Right hindlimb (tissue), 1 donor: ENCODE data around the gene SLC14A1.

Experiments used
- DNase-seq: peaks from one replicate; pipeline ENCODE4 v3.0.0-alpha.2; 2018

Gene SLC14A1

DNA sequence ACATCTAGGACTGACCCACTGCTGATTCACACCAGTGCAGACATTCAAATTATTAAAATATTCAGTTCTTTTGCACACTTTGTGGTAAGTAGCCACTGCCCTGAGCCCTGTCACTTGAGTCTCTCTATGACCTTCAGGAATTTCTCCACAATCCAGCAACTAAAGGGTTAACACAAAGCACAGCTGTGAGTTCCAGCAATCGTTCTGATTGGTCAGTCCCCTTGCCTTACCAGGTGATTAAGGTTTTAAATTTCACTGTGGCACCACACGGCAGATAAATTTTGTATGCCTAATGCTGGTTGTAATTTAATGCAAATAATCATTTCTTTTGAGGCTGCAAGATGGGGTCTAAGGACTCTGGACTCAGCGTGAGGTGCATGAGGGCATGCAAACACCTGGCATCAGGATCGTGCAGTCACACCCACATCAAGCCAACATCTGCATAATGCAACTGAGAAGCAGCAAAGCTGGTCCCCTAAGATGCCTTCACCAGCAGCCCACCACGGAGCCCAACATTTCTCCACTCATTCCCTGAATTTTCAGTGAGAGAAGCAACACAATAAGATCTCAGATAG lies 36.6 kb downstream of the SLC14A1 start:
- no peak for DNase-seq

DNA sequence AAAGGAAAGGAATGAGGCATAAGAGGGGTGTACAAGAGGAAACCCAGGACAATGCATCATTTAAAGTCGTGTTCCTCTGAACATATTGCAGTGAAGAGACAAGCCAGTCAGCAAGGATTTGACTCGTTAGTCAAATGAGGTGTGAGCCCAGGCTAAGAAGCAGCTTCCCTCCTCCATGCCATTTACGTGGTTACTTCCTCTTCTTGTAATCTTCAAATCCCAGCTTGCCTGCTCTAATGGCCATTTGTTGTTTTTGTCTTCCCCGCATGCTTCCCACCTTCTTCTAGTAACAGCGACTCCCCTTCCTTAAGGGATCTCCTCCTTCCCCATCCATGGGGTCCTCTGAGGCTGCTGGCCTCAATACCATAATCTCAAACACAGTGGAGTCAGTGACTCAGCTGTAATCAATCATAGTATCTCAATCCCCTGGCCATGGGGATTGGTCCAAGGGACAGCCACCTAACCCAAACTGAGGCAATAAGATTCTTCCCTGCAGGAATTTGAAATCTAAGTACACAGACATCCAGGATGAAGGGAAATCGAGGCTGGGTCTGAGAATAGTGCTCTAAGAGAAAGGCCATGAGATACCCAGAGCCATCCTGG lies 37.6 kb downstream of the SLC14A1 start:
- no peak for DNase-seq

DNA sequence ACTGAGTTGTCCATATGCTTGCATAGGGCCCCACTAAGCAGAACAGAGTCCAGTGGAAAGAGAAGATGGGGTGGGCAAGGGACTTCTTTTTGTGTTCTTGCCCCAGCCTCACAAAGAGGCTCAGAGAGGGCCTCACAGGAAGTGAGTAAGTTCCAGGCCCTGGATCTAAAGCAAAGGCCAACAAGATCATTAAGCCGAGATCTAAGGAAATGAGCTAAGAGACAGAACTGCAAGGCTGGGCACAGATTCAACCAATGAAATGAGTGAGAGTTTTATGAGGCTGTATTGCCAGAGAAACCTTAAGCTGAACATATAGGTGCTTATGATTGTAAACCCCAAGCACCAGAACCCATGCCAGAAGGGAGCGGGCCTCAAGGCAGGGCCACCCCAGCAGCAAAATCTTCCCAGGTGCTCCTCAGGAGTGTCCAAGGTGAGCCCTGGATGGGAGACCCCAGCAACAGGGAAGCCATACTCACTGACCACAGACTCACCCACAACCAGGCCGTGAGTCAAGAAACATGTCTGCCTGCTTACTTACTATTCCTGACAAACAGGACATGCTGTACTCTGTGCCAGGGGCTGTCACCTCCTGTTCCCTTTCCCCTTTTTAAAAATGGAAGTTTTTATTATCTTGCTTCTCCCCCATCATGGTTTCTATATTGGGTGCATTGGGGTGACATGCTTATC lies 40.2 kb downstream of the SLC14A1 start:
- no peak for DNase-seq

DNA sequence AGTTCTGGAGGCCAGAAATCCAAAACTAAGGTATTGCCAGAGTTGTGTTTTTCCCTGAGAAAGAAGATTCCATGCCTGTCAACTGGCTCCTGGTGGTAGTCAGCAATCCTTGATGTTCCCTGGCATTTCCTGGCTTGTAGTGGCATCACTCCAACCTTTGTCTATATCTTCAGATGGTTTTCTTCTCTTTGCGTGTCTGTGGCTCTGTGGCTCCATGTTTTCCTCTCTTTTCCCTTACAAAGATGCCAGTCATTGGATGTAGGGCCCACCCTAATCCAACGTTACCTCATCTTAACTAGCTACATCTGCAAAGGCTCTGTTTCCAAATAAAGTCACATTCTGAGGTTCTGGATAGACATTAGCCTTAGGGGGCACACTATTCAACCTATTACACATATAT lies 41.8 kb downstream of the SLC14A1 start:
- DNase-seq: no peak

DNA sequence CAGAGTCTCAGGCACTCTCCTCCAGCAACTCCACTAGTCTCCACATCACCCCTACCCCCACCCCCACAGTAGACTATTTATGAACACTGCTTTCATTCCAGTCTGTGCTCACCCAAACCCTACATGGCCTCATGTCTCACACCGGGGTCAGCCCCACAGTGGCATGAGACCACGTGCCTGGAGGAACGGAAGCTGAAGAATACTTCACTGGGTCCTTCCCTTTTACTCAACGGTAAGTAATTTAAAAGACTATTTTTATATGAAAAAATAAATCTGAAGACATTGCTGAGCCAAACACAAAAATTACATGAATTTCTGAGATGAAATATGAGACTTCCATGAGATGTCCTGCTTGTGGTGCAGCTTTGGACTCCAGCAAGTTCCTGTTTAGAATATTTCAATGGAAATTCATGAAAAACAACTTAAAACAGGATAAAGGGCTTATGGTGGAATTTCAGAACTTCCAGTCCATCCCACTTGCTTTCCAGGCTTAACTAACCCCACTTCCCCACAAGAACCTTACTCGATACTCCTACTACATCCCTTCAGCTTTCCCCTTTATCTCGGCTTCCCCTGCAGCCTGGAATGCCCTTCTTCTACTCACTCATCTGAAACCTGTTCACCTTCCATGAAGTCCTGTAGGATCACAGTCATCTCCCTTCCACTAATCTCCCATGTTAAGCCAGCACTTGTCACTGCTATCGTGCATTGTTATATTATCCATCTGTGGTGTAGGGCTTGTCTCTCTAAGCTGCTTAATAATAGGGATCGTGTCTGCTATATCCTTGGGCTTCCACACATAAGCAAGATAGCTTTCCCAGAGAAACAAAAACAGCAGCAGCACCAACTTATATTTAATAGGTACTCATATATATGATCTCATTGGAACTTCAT lies 47.9 kb downstream of the SLC14A1 start:
- DNase-seq: no peak

DNA sequence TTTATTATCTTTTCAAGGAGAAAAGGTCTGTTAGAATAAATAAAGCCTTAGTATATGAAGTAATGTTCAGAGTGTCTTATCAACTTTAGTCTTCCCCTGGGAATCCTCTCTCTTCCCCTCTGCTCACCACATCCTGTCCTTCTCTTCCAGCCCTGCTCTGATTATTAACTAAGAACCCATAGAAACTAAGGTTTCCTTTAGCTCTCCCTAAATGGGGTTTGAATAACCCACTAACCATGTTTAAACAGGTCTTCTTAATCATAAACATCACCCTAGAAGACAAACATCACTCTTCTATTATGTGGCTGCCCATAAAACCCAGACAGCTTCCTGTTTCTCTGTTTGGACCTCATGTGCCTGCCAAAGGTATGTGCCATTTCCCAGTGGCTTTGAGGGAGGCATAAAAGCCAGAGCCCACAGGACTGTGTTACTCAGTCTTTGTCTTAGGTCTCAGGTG lies 50.1 kb downstream of the SLC14A1 start:
- no peak for DNase-seq

DNA sequence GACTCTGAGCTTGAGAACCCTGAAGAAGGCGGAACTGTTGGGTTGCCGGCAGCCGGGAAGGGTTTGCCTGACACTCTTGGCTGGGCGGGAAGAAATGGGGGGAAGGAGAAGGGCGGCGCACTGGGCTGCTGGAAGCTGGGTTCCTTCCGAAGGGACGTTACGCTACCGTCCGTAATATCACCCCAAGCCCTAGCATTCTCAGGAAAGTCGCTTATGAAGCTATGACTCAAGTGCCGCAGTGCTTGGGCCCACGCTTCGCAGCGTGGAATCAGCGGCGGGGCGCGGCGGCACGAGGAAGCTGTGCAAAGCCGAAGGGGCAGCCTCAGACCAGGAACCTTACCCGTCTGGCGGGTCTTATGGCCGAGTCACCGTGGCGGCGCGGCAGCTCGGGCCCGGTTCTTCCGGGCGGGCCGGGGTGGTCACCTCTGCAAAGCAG lies 51.3 kb downstream of the SLC14A1 start:
- DNase-seq: peak; percentile 87

DNA sequence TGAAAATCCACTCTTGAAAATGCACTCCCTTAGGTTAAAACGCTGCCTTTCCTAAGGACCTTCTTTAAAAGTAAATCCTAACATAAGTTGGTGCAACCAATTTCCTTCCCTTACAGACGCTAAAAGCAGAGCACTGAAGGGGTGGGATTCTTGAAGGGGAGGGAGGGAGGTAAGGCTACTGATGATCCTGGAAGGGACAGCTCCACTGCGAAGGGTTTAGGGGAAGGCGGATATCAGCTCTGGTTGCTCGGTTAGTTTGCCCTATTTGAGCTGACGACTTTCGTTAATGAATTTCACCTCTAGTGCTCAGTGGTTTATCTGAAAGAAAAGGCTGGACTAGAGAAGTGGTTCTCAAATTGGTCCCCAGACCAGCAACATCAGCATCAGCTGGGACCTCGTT lies 51.8 kb downstream of the SLC14A1 start:
- peak; percentile 18 for DNase-seq

DNA sequence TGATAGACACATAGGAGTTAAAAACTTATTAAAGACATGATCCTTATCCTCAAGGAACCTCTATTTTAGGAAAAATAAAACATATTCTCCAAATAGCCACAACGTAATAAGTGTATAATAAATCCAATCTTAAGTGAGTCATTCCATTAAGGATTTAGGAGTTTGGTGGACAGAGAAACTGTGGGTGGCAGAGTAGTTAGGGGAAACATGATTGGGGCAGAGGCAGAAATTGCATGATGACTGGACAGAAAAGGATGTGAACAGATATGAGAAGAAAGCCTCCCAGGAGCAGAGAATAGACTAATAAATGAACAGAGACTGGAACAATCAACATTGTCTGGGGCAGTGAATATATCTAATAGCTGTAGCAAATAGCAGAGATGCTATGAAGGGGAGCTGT lies 53.4 kb downstream of the SLC14A1 start:
- no peak for DNase-seq

DNA sequence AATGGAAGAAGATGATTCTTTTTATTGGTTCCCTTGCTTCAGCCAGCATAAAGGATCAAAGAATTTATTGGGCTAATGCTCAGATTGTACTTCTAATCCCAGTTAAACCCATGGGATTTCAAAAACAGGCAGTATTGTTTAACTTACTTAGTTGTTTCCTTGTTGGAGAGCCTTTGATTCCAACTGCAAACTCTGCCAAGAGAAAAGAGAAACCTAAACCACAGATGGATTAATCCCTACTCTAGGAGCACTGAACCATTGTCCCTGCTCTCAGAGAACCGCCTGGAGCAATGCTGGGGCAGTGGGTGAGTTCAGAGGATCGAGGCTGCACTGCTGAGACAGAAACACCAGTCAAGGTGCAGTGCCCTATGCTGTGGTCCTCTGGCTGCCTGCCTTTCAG lies 56.6 kb downstream of the SLC14A1 start:
- no peak for DNase-seq

DNA sequence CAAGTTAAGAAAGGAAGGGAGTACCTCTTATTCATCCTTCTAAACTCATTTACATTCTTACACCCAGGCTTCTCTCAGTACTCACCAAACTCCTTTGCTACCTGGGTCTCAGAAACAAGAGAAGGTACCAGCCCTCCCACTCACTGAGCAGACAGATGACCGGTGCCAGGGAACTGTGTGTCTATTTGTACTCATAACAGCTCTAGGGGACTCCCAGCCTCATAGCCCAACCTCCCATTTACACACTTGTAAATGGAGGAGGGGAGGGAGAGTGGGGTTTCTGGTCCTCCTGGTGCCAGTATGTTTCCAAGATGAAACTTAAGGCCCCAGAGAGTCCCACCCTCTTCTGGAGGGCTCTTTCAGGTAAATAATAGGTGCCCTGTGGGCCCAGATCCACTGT lies 58.7 kb downstream of the SLC14A1 start:
- no peak for DNase-seq

DNA sequence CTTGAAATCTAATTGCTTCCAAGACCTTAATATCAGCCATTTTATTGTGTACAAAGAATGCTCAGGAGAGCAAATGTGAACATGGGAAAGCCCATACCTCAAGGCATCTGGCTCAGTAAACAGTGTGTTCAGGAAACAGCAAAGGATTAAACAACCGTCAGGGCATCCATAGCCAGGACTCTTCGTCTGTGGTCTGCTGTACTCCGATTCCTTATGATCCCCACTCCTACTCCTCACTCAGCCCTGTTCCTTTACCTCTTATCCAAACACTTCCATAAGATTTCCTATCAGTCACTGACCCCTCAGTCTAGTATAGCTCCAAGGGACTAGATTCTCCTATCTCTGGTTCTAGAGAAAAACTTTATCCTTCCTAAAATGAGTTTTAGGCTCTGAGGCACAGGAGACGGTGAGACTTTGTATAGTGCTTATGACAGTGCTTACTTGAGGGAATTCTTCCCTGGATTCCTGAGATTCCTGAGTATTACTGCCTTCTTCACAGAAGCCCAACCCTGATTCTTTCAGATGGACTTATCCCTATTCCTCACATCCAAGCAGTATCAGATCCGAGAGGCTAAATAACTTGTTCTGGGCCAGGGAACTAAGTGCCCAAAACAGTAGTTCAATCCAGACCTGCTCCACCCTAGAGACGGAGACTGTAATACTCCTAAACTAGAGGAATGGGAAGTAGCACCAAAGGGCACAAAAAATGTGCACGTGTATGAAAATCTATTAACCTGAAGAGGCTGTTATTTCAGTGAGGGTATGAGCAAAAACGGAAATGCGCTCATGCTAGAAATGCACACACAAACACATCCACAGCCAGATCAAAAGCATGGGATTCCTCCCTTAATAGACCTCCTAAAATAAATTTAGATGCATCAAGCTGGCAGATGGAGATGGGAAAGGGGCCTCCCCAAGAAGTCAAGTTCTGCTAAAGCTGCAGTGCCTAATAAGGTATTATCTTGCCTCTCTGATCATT lies 59.4 kb downstream of the SLC14A1 start:
- no peak for DNase-seq

DNA sequence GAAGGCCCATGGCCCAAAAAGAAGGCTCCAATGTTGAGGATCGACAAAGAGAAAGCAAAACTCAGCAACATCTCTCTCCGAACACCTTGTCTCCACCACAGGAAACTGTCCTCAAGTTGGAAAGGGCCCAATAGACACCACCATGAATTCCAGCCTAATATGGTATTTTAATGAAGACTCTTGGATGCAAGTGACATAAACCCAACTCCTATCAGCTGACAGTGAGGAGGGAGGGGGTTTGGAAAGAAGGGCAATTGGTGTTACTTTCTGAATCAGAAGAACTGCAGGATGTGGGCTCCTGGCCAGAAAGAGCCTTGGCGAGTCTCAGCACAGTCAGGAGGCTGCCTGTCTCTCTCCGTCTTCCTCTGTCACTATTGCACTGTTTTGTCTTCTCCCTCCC lies 61.2 kb downstream of the SLC14A1 start:
- no peak for DNase-seq

DNA sequence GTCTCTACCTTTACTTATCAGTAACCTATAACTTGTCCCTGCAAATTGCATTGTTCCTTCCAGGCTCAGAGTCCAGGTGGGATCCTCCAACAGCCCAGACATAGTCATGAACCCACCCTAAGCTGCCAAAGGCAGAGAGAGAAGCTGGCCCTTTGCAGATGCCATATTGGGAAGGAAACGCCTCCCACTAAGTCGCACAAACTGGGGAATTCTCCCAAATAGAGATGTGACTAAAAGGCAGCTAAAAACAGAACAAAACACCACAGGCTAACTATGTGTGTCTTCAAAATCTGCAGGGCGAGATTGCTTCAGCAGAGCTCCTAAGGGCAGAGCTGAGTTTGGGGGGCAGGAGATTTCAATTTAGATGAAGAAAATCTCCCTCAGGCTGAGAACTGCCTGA lies 63.0 kb downstream of the SLC14A1 start:
- no peak for DNase-seq

DNA sequence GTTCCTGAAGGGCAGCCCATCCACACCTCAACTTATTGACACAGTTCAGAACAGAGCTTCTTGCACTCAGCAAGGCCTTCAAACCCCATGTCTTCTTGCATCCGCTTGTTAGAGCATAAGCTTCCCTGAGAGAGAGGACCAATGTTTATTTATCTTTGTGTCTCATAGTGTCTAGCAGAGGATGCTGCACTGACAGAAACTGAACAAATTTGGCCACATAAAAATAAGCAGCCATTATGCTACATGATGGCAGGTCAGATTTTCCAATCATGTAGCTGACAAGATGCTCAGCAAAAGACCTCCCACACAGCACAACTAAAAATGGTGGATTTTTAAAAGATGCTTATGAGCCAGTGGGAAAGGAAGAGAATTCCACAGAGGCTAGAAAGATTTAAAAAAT lies 63.4 kb downstream of the SLC14A1 start:
- DNase-seq: no peak

DNA sequence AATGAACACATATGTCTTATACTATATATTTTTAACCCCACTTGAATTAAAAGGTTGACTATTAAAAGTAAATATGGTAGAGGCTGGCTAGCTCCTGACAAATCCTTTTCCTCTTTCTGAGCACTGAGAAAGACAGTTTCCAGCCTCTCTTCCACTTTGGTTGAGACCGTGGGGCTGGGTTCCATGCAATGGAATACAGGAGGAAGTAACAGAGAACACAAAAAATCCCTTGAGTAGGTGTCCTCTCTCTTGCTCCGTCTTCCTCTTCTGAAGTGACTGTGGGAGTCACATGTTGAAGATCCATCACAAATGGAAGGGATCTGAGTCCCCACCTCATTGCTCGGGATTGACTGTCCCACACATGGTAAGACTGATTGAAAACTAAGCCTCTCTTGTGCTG lies 64.9 kb downstream of the SLC14A1 start:
- no peak for DNase-seq

DNA sequence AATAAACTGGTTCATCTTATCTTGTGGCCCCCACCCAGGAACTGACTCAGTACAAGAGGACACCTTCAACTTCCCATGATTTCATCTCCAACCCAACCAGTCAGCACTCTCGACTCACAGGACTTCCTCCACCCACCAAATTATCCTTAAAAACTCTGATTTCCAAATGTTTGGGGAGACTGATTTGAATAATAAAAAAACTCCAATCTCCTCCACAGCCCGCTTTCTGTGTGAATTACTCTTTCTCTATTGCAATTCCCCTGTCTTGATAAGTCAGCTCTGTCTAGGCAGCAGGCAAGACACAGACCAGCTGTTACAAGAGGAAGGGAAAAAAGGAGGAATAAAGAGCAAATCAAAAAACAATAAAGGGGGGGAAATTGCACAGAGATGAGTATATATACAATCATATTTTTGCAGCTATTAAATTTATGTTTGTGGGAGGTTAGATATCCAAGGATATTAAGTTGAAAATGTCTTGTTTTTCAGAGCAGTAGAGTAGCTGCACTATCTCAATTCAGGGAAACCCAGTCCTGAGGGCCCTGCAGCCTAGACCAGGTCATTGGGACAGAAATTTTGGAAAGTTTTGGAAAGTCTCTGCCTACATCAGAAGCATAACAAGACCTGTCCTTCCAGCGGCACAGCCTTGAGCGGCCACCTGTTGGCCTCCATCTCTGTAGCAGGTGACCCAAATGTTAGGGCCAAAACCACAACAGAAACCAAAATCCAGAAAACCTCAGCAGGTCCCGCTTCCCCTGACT lies 68.7 kb downstream of the SLC14A1 start:
- DNase-seq: no peak

DNA sequence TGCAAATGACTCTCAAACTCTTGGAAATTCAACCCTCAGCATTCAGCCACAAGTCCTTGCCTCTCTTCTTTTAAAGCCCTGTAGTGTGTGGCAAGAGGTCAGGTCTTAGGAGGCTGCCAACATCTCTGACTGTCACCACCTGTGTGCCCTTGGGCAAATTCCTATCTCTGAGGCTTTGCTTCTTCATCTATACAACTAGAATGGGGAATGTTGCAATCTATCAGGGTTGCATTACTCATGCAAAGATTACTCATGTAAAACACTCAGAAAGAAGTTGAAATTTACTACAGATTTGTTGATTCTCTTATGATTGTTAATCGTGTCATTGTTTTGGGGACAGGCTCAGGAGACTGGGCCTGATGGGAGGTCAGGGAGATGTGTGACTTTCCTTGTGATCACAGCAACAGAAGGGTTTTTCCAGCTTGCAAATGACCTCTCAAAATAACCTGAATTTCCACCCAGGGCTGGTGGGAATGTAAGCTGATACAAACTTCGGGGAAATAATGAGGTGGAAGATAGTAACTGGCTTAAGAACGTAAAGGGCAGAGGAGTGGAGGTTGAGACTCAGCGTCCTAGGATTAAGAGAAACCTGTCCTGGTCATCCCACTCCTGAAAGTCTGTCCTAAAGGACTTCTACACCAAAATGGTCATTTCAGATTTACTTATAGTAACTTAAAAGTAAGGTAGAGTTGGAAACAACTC lies 69.4 kb downstream of the SLC14A1 start:
- no peak for DNase-seq

DNA sequence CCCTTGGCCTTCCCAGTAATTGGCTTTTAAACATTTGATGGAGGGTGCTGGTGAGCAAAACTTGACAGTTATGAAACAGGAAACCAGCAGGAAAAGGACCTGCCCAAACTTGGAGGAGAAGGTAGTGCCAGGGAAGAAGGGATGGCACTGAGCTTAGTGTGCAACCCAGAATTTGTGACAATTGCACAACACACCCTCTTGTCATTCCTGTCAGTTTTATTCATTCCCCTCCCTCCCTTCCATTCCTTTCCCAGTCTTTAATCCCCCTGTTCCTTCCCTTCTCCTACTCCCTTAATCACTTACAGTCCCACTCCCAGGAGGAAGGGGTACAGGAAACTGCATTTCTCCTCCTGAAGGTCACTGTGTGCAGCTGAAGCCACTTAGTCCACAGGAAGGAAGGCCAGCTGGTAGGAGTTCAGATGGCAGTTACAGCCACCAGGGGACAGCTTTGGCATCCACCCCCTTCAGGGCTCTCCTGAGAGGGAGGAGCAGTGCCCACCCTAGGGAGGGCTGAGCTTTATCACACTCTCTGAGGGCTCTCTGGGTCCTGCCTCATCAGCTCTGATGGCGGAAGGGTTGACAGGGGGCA lies 77.5 kb downstream of the SLC14A1 start:
- DNase-seq: no peak
